Thymus (tissue), 11 donors: ENCODE data around the gene NUP42. TPM values are rescaled to one million over a fixed set of nuclear protein-coding genes. Genes with fewer than 3 reads are reported as not detected.
A peak's percentile ranks its signal among the peaks of the same experiment; 100 is the strongest.
"Not testable (repeated sequence)": the region's sequence is repeated elsewhere in the genome, so short reads cannot be mapped to it uniquely, and the experiment has no call there.

ENCODE experiments used
- DNase-seq, 9 donors: peaks; one replicate each; pipeline ENCODE4 v3.0.0-alpha.2; 2013; ENCODE audit warnings: low spot score in 9 of 9, low read depth in 6 of 9, missing footprints in 1 of 9
- H3K27ac ChIP-seq, 2 donors: one replicate each; pipeline ENCODE4 v1.5.1; 2013; ENCODE audit warnings: control low read depth in 1 of 2, low read depth in 1 of 2, low read length in 1 of 2, mild to moderate bottlenecking in 1 of 2, moderate library complexity in 1 of 2
- H3K27me3 ChIP-seq, 2 donors: one replicate each; pipeline ENCODE4 v1.5.1; 2013; ENCODE audit warnings: low read length in 1 of 2; ENCODE audit not compliant: control insufficient read depth in 2 of 2, insufficient read depth in 1 of 2
- H3K36me3 ChIP-seq, 2 donors: one replicate each; pipeline ENCODE4 v1.5.1; 2013; ENCODE audit warnings: low read length in 1 of 2, mild to moderate bottlenecking in 1 of 2, moderate library complexity in 1 of 2; ENCODE audit not compliant: control insufficient read depth in 2 of 2, insufficient read depth in 2 of 2
- H3K4me1 ChIP-seq, 2 donors: one replicate each; pipeline ENCODE4 v1.5.1; 2013; ENCODE audit warnings: low read length in 2 of 2; ENCODE audit not compliant: control insufficient read depth in 2 of 2, insufficient read depth in 2 of 2
- H3K4me3 ChIP-seq, 2 donors: one replicate each; pipeline ENCODE4 v1.5.1; 2013; ENCODE audit warnings: low read length in 2 of 2, control low read depth in 1 of 2, mild to moderate bottlenecking in 1 of 2
- H3K9me3 ChIP-seq, 2 donors: one replicate each; pipeline ENCODE4 v1.5.1; 2013; ENCODE audit warnings: low read length in 1 of 2, mild to moderate bottlenecking in 1 of 2; ENCODE audit not compliant: control insufficient read depth in 2 of 2, insufficient read depth in 1 of 2
- WGBS: extraction: QIAGEN DNeasy Blood & Tissue Kit; methylation state at CpG from one replicate; pipeline ENCODE4 v1.1.7; 2013; 5-methylcytosine and 5-hydroxymethylcytosine counted together
- polyA plus RNA-seq: library from polyadenylated mRNA; stranded (reverse); fragments of 200-250 nt; gene quantifications from one replicate; pipeline ENCODE4 v1.2.3, GENCODE V29; 2013
- total RNA-seq: library from RNA; stranded (reverse); fragments of 120-200 nt; gene quantifications from one replicate; pipeline ENCODE4 v1.2.4, GENCODE V29; 2013
- donor health status: healthy.

NUP42 gene
- total and polyA plus RNA-seq, 2 donors, result 52.0 to 53.8 TPM

- Histone ChIP-seq H3K9me3 (no peaks in the 10 kb centered on the region), H3K4me3 (no peak overlapping the region), H3K27ac (peak overlapping the region; percentile 5 to 46), H3K36me3 (no peaks in the 10 kb centered on the region), H3K27me3 (no peaks in the 10 kb centered on the region), H3K4me1 (peaks cover 0 to 6% of the 10 kb centered on the region in 2 donors)
- DNase-seq, result peak in 1 of 9 donors; percentile 18
- 85% methylated on average over 10 of the region's 10 CpGs for WGBS
These were observed 39.0 kb downstream of the NUP42 start for GRCh38 chr7:23220690-23221305.

- no peaks in the 10 kb centered on the region for H3K27me3 ChIP-seq
- no peak overlapping the region for H3K27ac ChIP-seq
- WGBS, result 83% methylated on average over 5 of the region's 5 CpGs
- H3K4me1 ChIP-seq, result peaks cover 0 to 6% of the 10 kb centered on the region in 2 donors
- DNase-seq, result no peak
- H3K36me3 ChIP-seq, result no peaks in the 10 kb centered on the region
- H3K4me3 ChIP-seq, result no peak overlapping the region
- H3K9me3 ChIP-seq, result no peaks in the 10 kb centered on the region
These were observed 40.7 kb downstream of the NUP42 start for GRCh38 chr7:23222439-23223030.

GRCh38 chr7:23224364-23224763, 42.5 kb downstream of the NUP42 start:
- H3K4me1 ChIP-seq, H3K4me3 ChIP-seq, DNase-seq, H3K27ac ChIP-seq, H3K36me3 ChIP-seq, H3K27me3 ChIP-seq, H3K9me3 ChIP-seq: not testable (repeated sequence)
- 94% methylated on average over 4 of the region's 4 CpGs for WGBS

GRCh38 chr7:23226844-23227450, 45.1 kb downstream of the NUP42 start:
- no peaks in the 10 kb centered on the region for H3K9me3 ChIP-seq
- H3K27ac ChIP-seq, result no peak overlapping the region
- no peaks in the 10 kb centered on the region for H3K27me3 ChIP-seq
- H3K4me1 ChIP-seq, result no peaks in the 10 kb centered on the region
- no peak overlapping the region for H3K4me3 ChIP-seq
- no peaks in the 10 kb centered on the region for H3K36me3 ChIP-seq
- no peak for DNase-seq
- WGBS, result 89% methylated on average over 4 of the region's 4 CpGs

- Histone ChIP-seq H3K4me3 (no peak overlapping the region), H3K36me3 (no peaks in the 10 kb centered on the region), H3K9me3 (no peaks in the 10 kb centered on the region), H3K4me1 (no peaks in the 10 kb centered on the region), H3K27ac (no peak overlapping the region), H3K27me3 (no peaks in the 10 kb centered on the region)
- no peak for DNase-seq
- WGBS, result 99% methylated on average over 2 of the region's 2 CpGs
These were observed 46.6 kb downstream of the NUP42 start for GRCh38 chr7:23228412-23228811.

- Histone ChIP-seq H3K4me3 (no peak overlapping the region), H3K9me3 (no peaks in the 10 kb centered on the region), H3K27ac (no peak overlapping the region), H3K36me3 (no peaks in the 10 kb centered on the region), H3K27me3 (no peaks in the 10 kb centered on the region), H3K4me1 (no peaks in the 10 kb centered on the region)
- 83% methylated on average over 6 of the region's 6 CpGs for WGBS
- no peak for DNase-seq
These were observed 48.8 kb downstream of the NUP42 start for GRCh38 chr7:23230641-23231101.

- no peak for DNase-seq
- Histone ChIP-seq H3K4me3 (no peak overlapping the region), H3K27me3 (no peaks in the 10 kb centered on the region), H3K9me3 (no peaks in the 10 kb centered on the region), H3K4me1 (no peaks in the 10 kb centered on the region), H3K27ac (no peak overlapping the region), H3K36me3 (no peaks in the 10 kb centered on the region)
- WGBS, result 95% methylated on average over 3 of the region's 3 CpGs
These were observed 51.1 kb downstream of the NUP42 start for GRCh38 chr7:23232966-23233365.

- no peaks in the 10 kb centered on the region for H3K4me1 ChIP-seq
- H3K27ac ChIP-seq, result peak overlapping the region; percentile 9 to 72
- H3K27me3 ChIP-seq, result no peaks in the 10 kb centered on the region
- WGBS, result 88% methylated on average over 9 of the region's 9 CpGs
- H3K36me3 ChIP-seq, result no peaks in the 10 kb centered on the region
- H3K9me3 ChIP-seq, result no peaks in the 10 kb centered on the region
- peak in 1 of 9 donors; percentile 15 for DNase-seq
- no peak overlapping the region for H3K4me3 ChIP-seq
These were observed 52.9 kb downstream of the NUP42 start for GRCh38 chr7:23234569-23235296.

GRCh38 chr7:23235813-23236221, 54.0 kb downstream of the NUP42 start:
- H3K9me3 ChIP-seq, result no peaks in the 10 kb centered on the region
- no peak overlapping the region for H3K4me3 ChIP-seq
- no peaks in the 10 kb centered on the region for H3K27me3 ChIP-seq
- no peaks in the 10 kb centered on the region for H3K36me3 ChIP-seq
- peak in 2 of 9 donors; percentile 13 to 36 for DNase-seq
- WGBS, result 94% methylated on average over 6 of the region's 6 CpGs
- H3K4me1 ChIP-seq, result no peaks in the 10 kb centered on the region
- peak overlapping the region in 1 of 2 donors; percentile 72 for H3K27ac ChIP-seq
